Coronary artery (tissue), 2 donors: ENCODE data around the gene BNIP1.

Source experiments
- DNase-seq: peaks from one replicate; pipeline ENCODE4 v3.0.0-alpha.2; 2017; ENCODE audit warnings: low spot score
- H3K27ac ChIP-seq, 2 donors: fragments of 200-600 bp; sonication (generic); one replicate each; pipeline ENCODE4 v1.5.1; 2016 to 2019
- H3K4me3 ChIP-seq: fragments of 200-600 bp; sonication (generic); 2 replicates; pipeline ENCODE4 v1.5.1; 2016; ENCODE audit warnings: mild to moderate bottlenecking, moderate library complexity
- TF ChIP-seq, protein P1 (sequence below): fragments of 200-600 bp; sonication (generic); IDR thresholded peaks from one replicate; pipeline ENCODE4 v1.5.1; 2019; ENCODE audit warnings: antibody characterized with exemption

Gene BNIP1

DNA sequence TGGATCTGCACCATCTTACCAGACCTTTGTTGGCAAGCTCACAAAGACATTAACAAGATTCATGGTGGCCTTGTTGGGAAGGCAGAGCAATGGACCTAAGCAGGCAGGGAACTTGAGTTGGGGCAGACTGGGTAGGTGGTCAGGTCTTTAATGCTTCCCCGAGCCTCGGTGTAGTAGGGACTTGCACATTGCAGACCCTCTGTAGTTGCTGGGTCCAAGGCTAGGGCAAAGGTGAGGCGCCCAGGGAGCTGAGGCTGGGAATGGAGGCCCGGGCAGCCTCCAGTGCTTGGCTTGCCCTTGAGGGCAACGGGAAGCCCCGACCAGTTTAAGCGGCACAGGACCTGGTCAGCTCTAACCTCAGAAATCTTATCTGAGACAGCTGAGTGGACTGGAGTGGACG is 66.5 kb downstream of the BNIP1 start:
- TF ChIP-seq, protein P1, sequence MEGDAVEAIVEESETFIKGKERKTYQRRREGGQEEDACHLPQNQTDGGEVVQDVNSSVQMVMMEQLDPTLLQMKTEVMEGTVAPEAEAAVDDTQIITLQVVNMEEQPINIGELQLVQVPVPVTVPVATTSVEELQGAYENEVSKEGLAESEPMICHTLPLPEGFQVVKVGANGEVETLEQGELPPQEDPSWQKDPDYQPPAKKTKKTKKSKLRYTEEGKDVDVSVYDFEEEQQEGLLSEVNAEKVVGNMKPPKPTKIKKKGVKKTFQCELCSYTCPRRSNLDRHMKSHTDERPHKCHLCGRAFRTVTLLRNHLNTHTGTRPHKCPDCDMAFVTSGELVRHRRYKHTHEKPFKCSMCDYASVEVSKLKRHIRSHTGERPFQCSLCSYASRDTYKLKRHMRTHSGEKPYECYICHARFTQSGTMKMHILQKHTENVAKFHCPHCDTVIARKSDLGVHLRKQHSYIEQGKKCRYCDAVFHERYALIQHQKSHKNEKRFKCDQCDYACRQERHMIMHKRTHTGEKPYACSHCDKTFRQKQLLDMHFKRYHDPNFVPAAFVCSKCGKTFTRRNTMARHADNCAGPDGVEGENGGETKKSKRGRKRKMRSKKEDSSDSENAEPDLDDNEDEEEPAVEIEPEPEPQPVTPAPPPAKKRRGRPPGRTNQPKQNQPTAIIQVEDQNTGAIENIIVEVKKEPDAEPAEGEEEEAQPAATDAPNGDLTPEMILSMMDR: no peak

DNA sequence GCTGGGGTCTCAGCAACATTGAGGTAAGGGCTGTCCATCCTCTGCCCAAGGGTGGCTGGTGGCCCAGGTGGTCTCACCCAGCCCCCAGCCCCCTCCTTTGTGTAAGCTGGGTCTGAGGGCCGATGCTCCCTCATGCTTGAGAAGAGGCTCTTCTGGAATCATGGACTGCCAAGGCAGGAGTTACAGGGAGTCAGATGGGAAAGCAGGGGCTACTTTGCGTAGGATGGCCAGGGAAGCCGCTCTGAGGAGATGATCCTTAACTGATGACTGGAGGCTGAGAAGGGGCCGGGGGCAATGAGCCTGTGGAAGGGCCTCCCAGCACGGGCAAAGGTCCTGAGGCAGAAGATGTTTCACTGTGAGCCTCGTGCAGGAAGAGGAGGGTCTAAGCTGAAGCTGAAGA is 67.0 kb downstream of the BNIP1 start:
- H3K27ac ChIP-seq: no peak overlapping the region
- DNase-seq: no peak
- H3K4me3 ChIP-seq: no peak overlapping the region
- TF ChIP-seq, protein P1: no peak

More for the DNA sequence above, 66.5 kb downstream of the BNIP1 start:
- no peak overlapping the region for H3K27ac ChIP-seq
- H3K4me3 ChIP-seq: no peak overlapping the region
- DNase-seq: no peak

DNA sequence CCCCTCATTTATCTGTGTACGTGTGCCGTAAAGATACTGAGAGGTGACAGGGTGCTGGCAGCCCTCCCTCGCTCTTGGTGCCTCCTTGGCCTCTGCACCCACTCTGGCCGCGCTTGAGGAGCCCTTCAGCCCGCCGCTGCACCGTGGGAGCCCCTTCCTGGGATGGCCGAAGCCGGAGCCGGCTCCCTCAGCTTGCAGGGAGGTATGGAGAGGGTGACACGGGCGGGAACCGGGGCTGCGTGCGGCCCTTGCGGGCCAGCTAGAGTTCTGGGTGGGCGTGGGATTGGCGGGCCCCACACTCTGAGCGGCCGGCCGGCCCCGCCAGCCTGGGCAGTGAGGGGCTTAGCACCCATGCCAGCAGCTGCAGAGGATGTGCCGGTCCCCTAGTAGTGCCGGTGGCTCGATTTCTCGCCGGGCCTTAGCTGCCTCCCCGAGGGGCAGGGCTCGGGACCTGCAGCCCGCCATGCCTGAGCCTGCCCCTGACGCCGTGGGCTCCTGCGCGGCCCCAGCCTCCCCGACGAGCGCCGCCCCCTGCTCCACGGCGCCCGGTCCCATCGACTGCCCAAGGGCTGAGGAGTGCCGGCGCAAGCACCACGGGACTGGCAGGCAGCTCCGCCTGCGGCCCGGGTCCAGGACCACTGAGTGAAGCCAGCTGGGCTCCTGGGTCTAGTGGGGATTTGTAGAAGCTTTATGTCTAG is 69.1 kb downstream of the BNIP1 start:
- H3K4me3 ChIP-seq: no peak overlapping the region
- no peak for DNase-seq
- TF ChIP-seq, protein P1: no peak
- no peak overlapping the region for H3K27ac ChIP-seq
